ENCODE data around the gene FGGY.
"Not testable (repeated sequence)": the region's sequence is repeated elsewhere in the genome, so short reads cannot be mapped to it uniquely, and the experiment has no call there.

Gene FGGY

GRCh38 chr1:59604191-59604590, 307.3 kb downstream of the FGGY start:
- no peak for DNase-seq (ENCODE audit: extremely low read depth in 1 of 2, low read depth in 1 of 2)

- DNase-seq (ENCODE audit: extremely low read depth in 1 of 2, low read depth in 1 of 2) = no peak
These were observed 308.3 kb downstream of the FGGY start for GRCh38 chr1:59605184-59605583.

- no peak for DNase-seq (ENCODE audit: extremely low read depth in 1 of 2, low read depth in 1 of 2)
These were observed 308.9 kb downstream of the FGGY start for GRCh38 chr1:59605761-59606160.

GRCh38 chr1:59609245-59609644, 312.4 kb downstream of the FGGY start:
- DNase-seq (ENCODE audit: extremely low read depth in 1 of 2, low read depth in 1 of 2) = no peak

- DNase-seq (ENCODE audit: extremely low read depth in 1 of 2, low read depth in 1 of 2) = not testable (repeated sequence)
These were observed 313.6 kb downstream of the FGGY start for GRCh38 chr1:59610499-59610898.

- DNase-seq (ENCODE audit: extremely low read depth in 1 of 2, low read depth in 1 of 2) = no peak
These were observed 320.5 kb downstream of the FGGY start for GRCh38 chr1:59617434-59617833.

- no peak for DNase-seq (ENCODE audit: extremely low read depth in 1 of 2, low read depth in 1 of 2)
These were observed 322.7 kb downstream of the FGGY start for GRCh38 chr1:59619557-59619956.

GRCh38 chr1:59625384-59625783, 328.5 kb downstream of the FGGY start:
- DNase-seq (ENCODE audit: extremely low read depth in 1 of 2, low read depth in 1 of 2) = no peak

GRCh38 chr1:59631561-59632255, 334.8 kb downstream of the FGGY start:
- no peak for DNase-seq (ENCODE audit: extremely low read depth in 1 of 2, low read depth in 1 of 2)

- DNase-seq (ENCODE audit: extremely low read depth in 1 of 2, low read depth in 1 of 2) = no peak
These were observed 338.2 kb downstream of the FGGY start for GRCh38 chr1:59635097-59635496.

GRCh38 chr1:59638231-59638711, 341.4 kb downstream of the FGGY start:
- no peak for DNase-seq (ENCODE audit: extremely low read depth in 1 of 2, low read depth in 1 of 2)

- DNase-seq (ENCODE audit: extremely low read depth in 1 of 2, low read depth in 1 of 2) = no peak
These were observed 342.4 kb downstream of the FGGY start for GRCh38 chr1:59639266-59639665.

- DNase-seq (ENCODE audit: extremely low read depth in 1 of 2, low read depth in 1 of 2) = no peak
These were observed 344.0 kb downstream of the FGGY start for GRCh38 chr1:59640851-59641250.

- DNase-seq (ENCODE audit: extremely low read depth in 1 of 2, low read depth in 1 of 2) = no peak
These were observed 344.9 kb downstream of the FGGY start for GRCh38 chr1:59641836-59642235.

GRCh38 chr1:59643526-59643925, 346.6 kb downstream of the FGGY start:
- no peak for DNase-seq (ENCODE audit: extremely low read depth in 1 of 2, low read depth in 1 of 2)

- no peak for DNase-seq (ENCODE audit: extremely low read depth in 1 of 2, low read depth in 1 of 2)
These were observed 349.0 kb downstream of the FGGY start for GRCh38 chr1:59645893-59646292.

GRCh38 chr1:59653142-59653958, 356.5 kb downstream of the FGGY start:
- DNase-seq (ENCODE audit: extremely low read depth in 1 of 2, low read depth in 1 of 2) = not testable (repeated sequence)

GRCh38 chr1:59653968-59654367, 357.1 kb downstream of the FGGY start:
- DNase-seq (ENCODE audit: extremely low read depth in 1 of 2, low read depth in 1 of 2) = no peak

GRCh38 chr1:59657873-59658465, 361.1 kb downstream of the FGGY start:
- DNase-seq (ENCODE audit: extremely low read depth in 1 of 2, low read depth in 1 of 2) = no peak

- DNase-seq (ENCODE audit: extremely low read depth in 1 of 2, low read depth in 1 of 2) = no peak
These were observed 367.3 kb downstream of the FGGY start for GRCh38 chr1:59664166-59664565.

GRCh38 chr1:59666106-59666505, 369.2 kb downstream of the FGGY start:
- no peak for DNase-seq (ENCODE audit: extremely low read depth in 1 of 2, low read depth in 1 of 2)

GRCh38 chr1:59667020-59667419, 370.1 kb downstream of the FGGY start:
- no peak for DNase-seq (ENCODE audit: extremely low read depth in 1 of 2, low read depth in 1 of 2)
